Right lobe of liver (tissue), 6 donors: Measurements from ENCODE around the gene ANKDD1A. TPM values are rescaled to one million over a fixed set of nuclear protein-coding genes. Genes with fewer than 3 reads are reported as not detected.

ENCODE experiments used
- ATAC-seq, 4 donors: fragments of 200-7000 bp; cut with Tn5 transposase; one replicate each; pipeline ENCODE4 v1.9.1; 2020; ENCODE audit warnings: mild to moderate bottlenecking in 4 of 4, moderate library complexity in 4 of 4
- DNase-seq, 3 donors: peaks; one replicate each; pipeline ENCODE4 v3.0.0-alpha.2; 2020
- H3K27ac ChIP-seq, 3 donors: fragments of 200-600 bp; one replicate each; pipeline ENCODE4 v1.8.0; 2022
- H3K27me3 ChIP-seq, 2 donors: fragments of 200-600 bp; one replicate each; pipeline ENCODE4 v1.8.0; 2022
- H3K36me3 ChIP-seq, 4 donors: fragments of 200-600 bp; sonication (generic) in 1 of 4; one replicate each; pipeline versions ENCODE4 v1.5.1 to v1.8.0; 2017 to 2022; ENCODE audit warnings: control low read depth in 1 of 4
- H3K4me1 ChIP-seq, 4 donors: fragments of 200-600 bp; sonication (generic) in 1 of 4; one replicate each; pipeline versions ENCODE4 v1.5.1 to v1.8.0; 2017 to 2022; ENCODE audit warnings: control low read depth in 1 of 4
- H3K4me3 ChIP-seq, 3 donors: fragments of 200-600 bp; one replicate each; pipeline ENCODE4 v1.8.0; 2022
- H3K9me3 ChIP-seq, 4 donors: fragments of 200-600 bp; sonication (generic) in 1 of 4; one replicate each; pipeline versions ENCODE4 v1.5.1 to v1.8.0; 2017 to 2022; ENCODE audit warnings: control low read depth in 1 of 4
- CTCF ChIP-seq, 4 donors: fragments of 200-600 bp in 3 of 4; fragments of 450-650 bp in 1 of 4; IDR thresholded peaks; one replicate each; pipeline versions ENCODE4 v1.5.1 to v1.8.0; 2016 to 2022; ENCODE audit warnings: antibody characterized with exemption in 4 of 4, mild to moderate bottlenecking in 2 of 4
- POLR2A ChIP-seq: fragments of 450-650 bp; IDR thresholded peaks from one replicate; pipeline ENCODE4 v1.6.1; 2017; ENCODE audit warnings: antibody characterized with exemption, mild to moderate bottlenecking
- WGBS: methylation state at CpG from one replicate; pipeline ENCODE4 v1.1.6; 2018; ENCODE audit warnings: low coverage, low lambda C conversion rate; ENCODE audit not compliant: insufficient coverage; ENCODE audit errors: missing lambda C conversion rate; 5-methylcytosine and 5-hydroxymethylcytosine counted together
- intact Hi-C, 2 donors: fragments of 100-400 bp; cut with DNase I; formaldehyde crosslinking; loops; one replicate each; pipeline versions ENCODE4 v1.11.2 to v1.14.1; 2022
- total RNA-seq, 6 experiments: library from RNA; depleted of rRNA in 2 of 6; stranded (reverse); fragments of >200 nt in 2 of 6; fragmentation: NEBNext Ultra II Directional in 3 of 6; extraction: Animal tissue kit (Norgen Biotek cat#: 25700) in 3 of 6; gene quantifications; one replicate each; pipeline versions ENCODE4 v1.1.0 to v1.2.4, GENCODE V29; 2016 to 2023
- donor health status: DM: no; HTN: yes; CAD: no.
- donor health status: DM: no; HTN: no; CAD: no.
- donor health status: DM: no; HTN: no; CAD: no.
- donor health status: DM: no; HTN: yes; CAD: no.
- donor health status: DM: no; HTN: yes; CAD: no.

ANKDD1A gene
- total RNA-seq, 6 experiments from 2014 or later = 0.29 to 1.1 (median 0.47) TPM

GRCh38 chr15:64989416-64990167 is 77.9 kb downstream of the ANKDD1A start, which contains the start of gene SPG21:
SPG21 (minus strand) TSS chr15:64989914; CDS start chr15:64983569, 6,345 bp downstream.
- TF ChIP-seq CTCF (IDR thresholded peaks at IDR 0.05) (no peak), POLR2A (peak; percentile 71)
- Histone ChIP-seq H3K4me3 (peak within 1 kb of the TSS; percentile 92 to 95 (median 92)), H3K9me3 (no peaks in the 10 kb centered on the region), H3K27me3 (no peaks in the 10 kb centered on the region), H3K4me1 (peaks cover 0 to 11% (median 2%) of the 10 kb centered on the region in 4 donors), H3K36me3 (no peaks in the 10 kb centered on the region), H3K27ac (peak within 1 kb of the TSS; percentile 93 to 98 (median 97))
- ATAC-seq (peak; percentile 89 to 96 (median 94)), DNase-seq (peak; percentile 94 to 97 (median 96))
- intact Hi-C loops = no loop called here
- 0% methylated on average over 18 of the region's 75 CpGs for WGBS

- 3% methylated on average over 9 of the region's 9 CpGs for WGBS
- peaks cover 0 to 9% (median 2%) of the 10 kb centered on the region in 4 donors for H3K4me1 ChIP-seq
These were observed 78.4 kb downstream of the ANKDD1A start for GRCh38 chr15:64990168-64990470.

DNA sequence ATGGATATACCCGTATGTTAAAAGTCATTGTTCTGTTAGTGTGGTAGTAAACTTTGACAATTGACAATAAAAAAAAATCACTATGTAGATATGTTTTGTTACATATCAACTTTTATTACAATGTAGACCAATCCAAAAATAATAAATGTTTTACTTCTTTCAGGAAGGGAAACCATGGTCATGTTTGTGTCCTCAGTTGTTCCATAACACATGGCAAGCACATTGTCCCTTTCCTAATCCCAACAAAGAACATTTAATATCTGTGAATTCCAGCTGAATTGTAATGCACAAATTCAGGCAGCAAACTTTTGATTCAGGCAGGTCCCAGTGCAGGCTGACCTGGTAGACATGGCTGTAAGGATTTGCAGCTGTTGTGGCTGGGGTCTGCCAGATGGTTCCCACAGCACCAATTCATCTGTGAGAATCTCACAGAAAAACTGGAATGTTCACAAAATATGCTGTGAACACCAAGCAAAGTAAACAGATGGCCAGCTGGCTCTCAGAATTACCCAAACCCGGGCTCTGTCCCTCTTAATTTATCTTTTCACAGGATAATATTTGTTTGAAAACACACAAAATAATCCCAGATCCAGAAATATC is 79.9 kb downstream of the ANKDD1A start:
- H3K4me1 ChIP-seq = peaks cover 0 to 4% (median 2%) of the 10 kb centered on the region in 4 donors
- no peak for TF ChIP-seq POLR2A
- H3K27ac ChIP-seq = no peak overlapping the region
- no peaks in the 10 kb centered on the region for H3K27me3 ChIP-seq
- DNase-seq = no peak
- no peak overlapping the region for H3K4me3 ChIP-seq
- 69% methylated on average over 2 of the region's 2 CpGs for WGBS
- no peak for ATAC-seq
- intact Hi-C loops = no loop called here
- H3K9me3 ChIP-seq = no peaks in the 10 kb centered on the region
- no peaks in the 10 kb centered on the region for H3K36me3 ChIP-seq

More at GRCh38 chr15:64990168-64990470, 78.4 kb downstream of the ANKDD1A start:
- H3K27ac ChIP-seq = peak overlapping the region; percentile 17 to 97 (median 93)
- no peak for DNase-seq
- H3K9me3 ChIP-seq = no peaks in the 10 kb centered on the region
- H3K36me3 ChIP-seq = no peaks in the 10 kb centered on the region
- H3K4me3 ChIP-seq = peak overlapping the region; percentile 92 to 95 (median 92)
- H3K27me3 ChIP-seq = no peaks in the 10 kb centered on the region
- no peak for ATAC-seq
- intact Hi-C loops = no loop called here
- TF ChIP-seq POLR2A (no peak), CTCF (IDR thresholded peaks at IDR 0.05) (no peak)

DNA sequence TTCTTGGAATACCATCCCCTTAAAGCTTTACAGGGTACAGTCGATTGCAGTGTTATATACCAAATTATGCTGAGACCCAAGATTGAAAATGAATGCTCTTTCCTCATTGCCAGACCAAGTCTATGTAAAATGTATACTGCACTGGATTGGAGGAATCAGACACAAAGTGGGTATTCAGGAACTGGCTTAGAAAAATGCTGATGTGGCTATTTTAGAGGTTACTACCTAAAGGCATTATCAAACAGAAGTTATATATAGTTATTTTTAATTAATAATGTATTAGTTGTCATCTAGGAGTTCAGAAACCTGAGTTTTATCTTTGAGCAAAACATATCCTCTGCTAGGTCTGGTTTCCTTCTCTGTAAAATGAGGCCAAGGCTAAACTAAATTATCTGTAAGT is 81.6 kb downstream of the ANKDD1A start:
- Histone ChIP-seq H3K4me3 (no peak overlapping the region), H3K36me3 (no peaks in the 10 kb centered on the region), H3K4me1 (peaks cover 0 to 3% (median 1%) of the 10 kb centered on the region in 4 donors), H3K27me3 (no peaks in the 10 kb centered on the region), H3K9me3 (no peaks in the 10 kb centered on the region), H3K27ac (no peak overlapping the region)
- DNase-seq (no peak), ATAC-seq (no peak)
- intact Hi-C loops = no loop called here
- no peak for TF ChIP-seq POLR2A
- no peak for TF ChIP-seq CTCF (IDR thresholded peaks at IDR 0.05)
- 40% methylated on average over 1 of the region's 1 CpG for WGBS

- Histone ChIP-seq H3K27ac (no peak overlapping the region), H3K4me3 (no peak overlapping the region), H3K36me3 (peaks cover 0 to 6% (median 0%) of the 10 kb centered on the region in 4 donors), H3K27me3 (no peaks in the 10 kb centered on the region), H3K4me1 (no peaks in the 10 kb centered on the region), H3K9me3 (no peaks in the 10 kb centered on the region)
- TF ChIP-seq CTCF (IDR thresholded peaks at IDR 0.05) (no peak), POLR2A (no peak)
- ATAC-seq (no peak), DNase-seq (no peak)
- 80% methylated on average over 5 of the region's 5 CpGs for WGBS
- intact Hi-C loops = no loop called here
These were observed 85.4 kb downstream of the ANKDD1A start for GRCh38 chr15:64997066-64997465.
